ENCODE results near the gene LY6G5C.

The LY6G5C gene

GRCh38 chr6:31660381-31661261 lies 20.2 kb downstream of the LY6G5C start, which contains the start of gene C6orf47:
TSS of gene C6orf47 (minus strand) at chr6:31660778. CDS start at chr6:31659947, 831 bp downstream.
- DNase-seq, result peak; percentile 70

- no peak for DNase-seq
These were observed 21.1 kb downstream of the LY6G5C start for GRCh38 chr6:31659649-31660380.

DNA sequence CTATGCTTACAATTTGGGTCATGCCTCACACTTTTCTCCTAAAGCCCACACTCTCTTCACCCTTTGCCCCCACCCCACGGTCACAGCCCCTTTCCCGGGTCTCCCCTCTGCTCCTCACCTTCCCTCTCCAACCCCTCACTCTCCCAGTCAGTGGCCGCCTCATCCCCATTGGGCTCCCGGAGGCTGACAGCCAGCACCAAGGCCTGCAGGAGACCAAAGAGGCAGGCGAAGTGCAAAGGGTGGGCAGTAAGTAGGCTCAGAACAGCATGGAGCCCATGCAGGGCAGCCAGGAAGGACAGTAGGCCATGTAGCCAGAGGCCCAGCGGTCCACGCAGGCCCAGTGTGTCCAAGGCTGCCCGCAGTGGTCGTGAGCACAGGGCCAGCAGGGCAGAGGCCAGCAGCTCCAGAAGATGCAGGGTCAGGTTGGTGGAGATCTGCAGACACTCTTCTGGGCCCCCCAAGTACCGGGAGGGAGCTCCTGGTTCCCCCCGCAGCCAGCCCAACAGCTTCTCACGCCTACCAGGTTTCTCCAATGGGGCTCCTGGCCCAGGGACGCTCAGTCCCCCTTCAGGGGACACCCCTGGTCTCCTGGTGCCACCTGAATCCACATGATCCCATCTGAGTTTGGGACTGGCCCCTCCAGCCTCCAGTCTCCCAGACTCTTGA lies 21.8 kb downstream of the LY6G5C start:
- no peak for DNase-seq

GRCh38 chr6:31658158-31658688 lies 22.6 kb downstream of the LY6G5C start:
- DNase-seq, result no peak

- DNase-seq, result no peak
These were observed 23.3 kb downstream of the LY6G5C start for GRCh38 chr6:31657406-31658157.

DNA sequence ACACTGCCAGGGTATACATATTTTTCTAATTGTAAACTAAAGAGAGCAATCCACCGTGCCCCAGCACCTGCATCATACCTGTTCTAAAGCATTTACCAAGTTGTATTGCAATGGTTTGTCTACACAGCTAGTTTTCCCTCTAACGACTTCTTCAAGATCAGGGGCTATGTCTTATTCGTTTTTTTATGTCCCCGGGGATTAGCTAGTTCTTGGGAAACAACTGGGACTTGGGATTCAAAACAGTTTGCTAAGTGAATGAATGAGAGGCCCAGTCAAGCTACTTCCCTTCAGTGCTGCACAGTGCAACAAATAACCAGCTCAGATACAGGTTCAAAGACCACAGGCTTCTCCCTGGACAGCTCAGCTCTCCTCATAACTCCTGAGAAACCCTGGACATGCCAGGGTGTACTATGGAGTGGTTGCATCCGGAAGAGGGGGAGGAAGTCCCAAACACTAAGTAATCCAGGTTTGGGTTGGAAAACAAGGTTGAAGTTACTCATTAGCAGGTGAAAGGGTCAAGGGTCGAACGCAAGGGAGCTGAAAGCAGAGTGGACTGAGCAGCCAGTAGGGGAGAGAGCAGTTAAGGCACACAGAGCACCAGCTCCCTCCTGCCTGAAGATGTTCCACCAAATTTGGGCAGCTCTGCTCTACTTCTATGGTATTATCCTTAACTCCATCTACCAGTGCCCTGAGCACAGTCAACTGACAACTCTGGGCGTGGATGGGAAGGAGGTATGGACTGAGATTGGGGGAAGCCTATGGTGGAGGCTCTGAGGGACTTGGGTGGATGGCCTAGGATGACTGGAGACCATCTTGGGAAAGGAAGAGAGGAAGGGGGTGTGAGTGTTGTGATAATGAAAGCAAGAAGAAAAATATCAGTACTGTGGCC lies 25.3 kb downstream of the LY6G5C start, which contains the start of gene APOM:
Gene APOM, plus strand, starts transcription at position 546 of the 889 bp plus-strand sequence. Its CDS starts 73 bp downstream, at position 619.
- DNase-seq, result no peak

DNA sequence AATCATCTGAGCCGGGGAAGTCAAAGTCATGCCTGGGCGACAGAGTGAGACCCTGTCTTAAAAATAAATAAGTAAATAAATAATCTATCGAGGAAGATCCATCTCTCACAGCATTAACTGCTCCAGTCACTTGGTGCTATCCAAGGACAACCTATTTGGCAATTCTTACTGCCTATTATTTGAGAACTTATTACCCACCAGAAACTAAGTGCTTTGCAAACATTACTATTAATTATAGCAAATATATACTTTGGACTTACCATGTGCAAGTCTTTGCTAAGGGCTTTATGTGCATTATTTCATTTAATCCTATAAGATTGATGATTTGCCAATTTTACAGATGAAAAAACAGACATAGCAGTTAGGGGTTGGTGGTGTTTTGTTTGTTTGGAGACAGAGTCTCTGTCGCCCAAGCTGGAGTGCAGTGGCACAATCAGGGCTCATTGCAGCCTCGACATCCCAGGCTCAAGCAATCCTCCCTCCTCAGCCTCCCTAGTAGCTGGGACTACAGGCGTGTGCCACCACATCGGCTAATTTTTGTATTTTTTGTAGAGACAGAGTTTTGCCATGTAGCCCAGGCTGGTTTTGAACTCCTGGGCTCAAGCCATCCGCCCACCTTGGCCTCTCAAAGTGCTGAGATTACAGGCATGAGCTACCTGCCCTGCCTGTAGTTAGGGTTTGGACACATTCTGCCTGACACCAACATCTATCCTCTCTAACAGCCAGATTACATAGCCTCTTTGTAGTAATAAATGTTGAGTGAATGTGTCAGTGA lies 26.1 kb downstream of the LY6G5C start:
- no peak for DNase-seq

- DNase-seq, result peak; percentile 94
These were observed 27.7 kb downstream of the LY6G5C start for GRCh38 chr6:31652925-31653724.

- no peak for DNase-seq
These were observed 29.2 kb downstream of the LY6G5C start for GRCh38 chr6:31651602-31652191.

DNA sequence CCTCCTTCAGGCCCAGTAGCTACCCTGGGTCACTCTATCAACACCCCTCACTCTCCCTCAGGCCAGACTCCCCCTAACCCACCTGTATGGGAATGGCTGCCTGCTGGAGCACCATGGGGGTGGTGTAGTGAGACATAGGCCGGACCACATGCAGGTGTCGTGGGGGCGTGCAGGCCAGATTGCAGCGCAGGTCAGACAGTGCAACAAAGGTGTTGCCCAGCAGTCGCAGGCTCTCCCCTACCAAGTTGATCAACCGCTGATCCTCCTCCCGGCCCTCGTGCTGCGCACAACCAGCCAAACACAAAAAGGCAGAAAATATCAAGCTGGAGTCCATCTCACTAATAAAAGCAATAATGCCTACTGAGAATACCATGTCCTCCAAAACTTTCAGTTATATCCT lies 35.5 kb downstream of the LY6G5C start:
- DNase-seq, result no peak

- DNase-seq, result no peak
These were observed 36.9 kb downstream of the LY6G5C start for GRCh38 chr6:31643818-31644454.

- DNase-seq, result no peak
These were observed 37.9 kb downstream of the LY6G5C start for GRCh38 chr6:31642798-31643570.

GRCh38 chr6:31641370-31641769 lies 39.5 kb downstream of the LY6G5C start:
- no peak for DNase-seq

DNA sequence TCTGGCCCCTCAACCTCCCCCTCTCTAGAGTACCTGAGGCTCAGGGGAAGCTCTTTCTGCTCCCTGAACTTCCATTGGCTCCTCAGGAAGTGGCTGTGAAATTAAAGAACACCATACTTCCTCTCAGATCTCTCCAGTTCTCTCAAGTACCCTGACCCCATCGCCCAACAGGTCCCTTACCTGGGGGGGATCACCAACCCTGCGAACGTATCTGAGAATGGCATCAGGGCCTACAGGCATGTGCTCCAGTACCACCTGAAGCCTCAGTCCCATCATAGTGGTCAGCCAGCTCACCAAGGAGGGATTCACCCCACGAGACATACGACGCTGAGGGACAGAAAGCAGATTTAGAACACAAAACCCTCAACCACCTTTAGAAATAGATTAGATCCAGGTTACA lies 40.3 kb downstream of the LY6G5C start:
- no peak for DNase-seq

DNA sequence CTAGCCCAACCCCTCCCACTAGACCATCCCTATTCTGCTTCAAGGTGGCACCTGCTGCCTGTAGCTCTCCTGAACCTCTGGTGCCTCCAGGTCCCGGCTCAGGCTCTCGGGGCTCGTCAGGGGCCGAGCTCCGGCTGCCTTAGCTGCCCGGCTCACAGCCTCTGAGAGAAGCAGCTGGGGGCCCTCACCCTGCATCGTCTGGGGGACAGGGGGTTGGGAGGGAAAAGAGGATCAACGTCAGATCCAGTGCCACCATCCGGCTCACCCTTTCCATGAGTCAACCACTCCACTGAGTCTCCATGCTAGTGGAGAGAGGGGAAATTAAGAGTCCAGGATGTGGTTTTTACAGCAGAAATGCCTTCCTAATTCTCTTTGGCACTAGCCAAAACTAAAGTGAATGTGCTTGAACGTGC lies 41.4 kb downstream of the LY6G5C start:
- DNase-seq, result no peak

GRCh38 chr6:31639043-31639442 lies 41.8 kb downstream of the LY6G5C start:
- DNase-seq, result no peak

DNA sequence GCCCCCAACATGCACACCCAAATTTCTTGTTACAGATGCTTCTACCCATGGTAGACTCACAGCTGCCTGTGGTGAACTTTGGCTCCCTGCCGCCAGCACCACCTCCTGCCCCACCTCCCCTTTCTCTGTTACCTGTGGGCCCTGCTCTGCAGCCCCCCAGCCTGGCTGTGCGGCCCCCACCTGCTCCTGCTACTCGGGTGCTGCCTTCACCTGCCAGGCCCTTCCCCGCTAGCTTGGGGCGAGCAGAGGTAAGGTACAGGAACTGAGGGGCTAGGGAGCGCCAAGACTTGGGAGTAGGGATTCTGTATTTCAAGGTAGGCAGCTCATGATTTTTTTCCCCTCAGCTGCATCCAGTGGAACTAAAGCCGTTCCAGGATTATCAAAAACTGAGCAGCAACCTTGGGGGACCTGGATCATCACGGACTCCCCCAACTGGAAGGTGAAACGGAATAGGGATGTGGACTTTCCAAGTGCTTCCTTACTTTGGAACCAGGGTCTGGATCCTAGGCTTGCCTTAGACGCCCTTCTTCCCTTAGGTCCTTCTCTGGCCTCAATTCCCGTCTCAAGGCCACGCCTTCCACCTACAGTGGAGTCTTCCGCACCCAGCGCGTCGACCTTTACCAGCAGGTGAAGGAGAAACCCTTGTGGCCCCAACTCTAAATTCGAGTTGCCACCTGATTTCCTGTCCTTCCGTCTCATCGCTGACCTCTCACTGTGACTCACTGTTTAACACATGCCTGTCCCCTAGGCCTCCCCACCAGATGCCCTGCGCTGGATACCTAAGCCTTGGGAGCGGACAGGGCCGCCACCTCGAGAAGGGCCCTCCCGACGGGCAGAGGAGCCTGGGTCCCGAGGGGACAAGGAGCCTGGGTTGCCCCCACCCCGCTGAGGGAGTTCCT lies 43.9 kb downstream of the LY6G5C start:
- no peak for DNase-seq

Measured in GDM1 (cell line).